ENCODE results near the gene GRIN2A. TPM values are rescaled to one million over a fixed set of nuclear protein-coding genes. Genes with fewer than 3 reads are reported as not detected.

Gene GRIN2A
- total and polyA plus RNA-seq, 2 of the 13 experiments (the other 11 are each of a cell fraction or from before 2014, with no cell fraction given) = not detected

GRCh38 chr16:10103700-10104099 is 78.5 kb downstream of the GRIN2A start:
- no peak for FAIRE-seq
- no peak for TF ChIP-seq ZNF605 (CRISPR knock-in tag; IDR thresholded peaks at IDR 0.05)
- TF ChIP-seq AKNA (CRISPR knock-in tag; IDR thresholded peaks at IDR 0.05; ENCODE audit: borderline replicate concordance) = no peak
- no peak for TF ChIP-seq ZNF839 (CRISPR knock-in tag; IDR thresholded peaks at IDR 0.05; ENCODE audit: borderline replicate concordance)
- TF ChIP-seq MXD3 (CRISPR knock-in tag; IDR thresholded peaks at IDR 0.05) = no peak
- no peak for TF ChIP-seq CEBPB (IDR thresholded peaks at IDR 0.05; ENCODE audit: borderline replicate concordance, low read depth, low read length)
- no peak for TF ChIP-seq ZHX1 (CRISPR knock-in tag; IDR thresholded peaks at IDR 0.05; ENCODE audit: low read depth)
- TF ChIP-seq GPN1 (CRISPR knock-in tag; IDR thresholded peaks at IDR 0.05; ENCODE audit: borderline replicate concordance) = no peak
- no peak for TF ChIP-seq MED13 (CRISPR knock-in tag; IDR thresholded peaks at IDR 0.05)
- no peak for TF ChIP-seq AFF4 (CRISPR knock-in tag; IDR thresholded peaks at IDR 0.05)
- TF ChIP-seq ZBTB37 (CRISPR knock-in tag; IDR thresholded peaks at IDR 0.05) = no peak

More at GRCh38 chr16:10103700-10104099, 78.5 kb downstream of the GRIN2A start:
- no peak for ATAC-seq
- no peak overlapping the region for H3K4me3 ChIP-seq (replicated peaks in 1 of 3; ENCODE audit: insufficient read depth in 1 of 3, low read depth in 2 of 3, low read length in 3 of 3)
- ChIA-PET POLR2A (interaction anchor here (0.6 kb wide), 1 partner anchor 151 kb away, joined by 3 read pairs; no protein-coding TSS in a partner anchor), CTCF (ENCODE audit: low intra/inter-chr PET ratio, low total read pairs) (no interaction called here)
- H3K36me3 ChIP-seq (replicated peaks in 1 of 2; ENCODE audit: control insufficient read depth in 1 of 2, insufficient read depth in 2 of 2, low read length in 2 of 2) = no peaks in the 10 kb centered on the region
- no peak overlapping the region for H3K27ac ChIP-seq (ENCODE audit: extremely low read length, insufficient read depth, low read length)
- no TSS peak for BruUV-seq (replicated peaks)
- H3K4me1 ChIP-seq (ENCODE audit: insufficient read depth, low read length) = no peaks in the 10 kb centered on the region
- in situ Hi-C loops (cut with HindIII; ENCODE audit: extremely low pct_ligation_motif_present, low pct_unique_long_range_greater_than_20kb) (no loop called here), intact Hi-C loops (cut with micrococcal nuclease; ENCODE audit: unreplicated experiment) (no loop called here)
- no peak overlapping the region for H3K4me2 ChIP-seq (ENCODE audit: low read depth, low read length)
- DNase-seq (ENCODE audit: low spot score) = no peak
- peaks cover 0 to 11% of the 10 kb centered on the region in 2 experiments; a peak in 2 of 5 replicates for H3K27me3 ChIP-seq (ENCODE audit: control insufficient read depth in 1 of 2, insufficient read depth in 2 of 2, low read length in 2 of 2)
- no peaks in the 10 kb centered on the region for H3K79me2 ChIP-seq (ENCODE audit: insufficient read depth, low read length)
- no peak overlapping the region for H3K9ac ChIP-seq (ENCODE audit: insufficient read depth, low read depth, low read length)
- H2AFZ ChIP-seq (ENCODE audit: low read length) = no peak overlapping the region
- no peaks in the 10 kb centered on the region for H4K20me1 ChIP-seq (ENCODE audit: insufficient read depth, low read length)
- no peaks in the 10 kb centered on the region for H3K9me3 ChIP-seq (ENCODE audit: low read length)
- WGBS (ENCODE audit: low lambda C conversion rate) = 44% methylated on average over 1 of the region's 1 CpG

All from HepG2 (cell line).